Esophagus (tissue), 2 donors: ENCODE measurements around the gene PHF21B. TPM values are rescaled to one million over a fixed set of nuclear protein-coding genes. Genes with fewer than 3 reads are reported as not detected.

Experiments used
- H3K27ac ChIP-seq, 2 donors: one replicate each; pipeline ENCODE4 v1.5.1; 2013; ENCODE audit warnings: low read depth in 2 of 2, mild to moderate bottlenecking in 2 of 2, inconsistent platforms in 1 of 2, low read length in 1 of 2, moderate library complexity in 1 of 2
- H3K27me3 ChIP-seq, 2 donors: one replicate each; pipeline ENCODE4 v1.6.1; 2013; ENCODE audit warnings: low read length in 2 of 2, control low read depth in 1 of 2, mild to moderate bottlenecking in 1 of 2; ENCODE audit not compliant: insufficient read depth in 2 of 2, control insufficient read depth in 1 of 2
- H3K36me3 ChIP-seq, 2 donors: one replicate each; pipeline ENCODE4 v1.6.1; 2013; ENCODE audit warnings: low read length in 1 of 2; ENCODE audit not compliant: control insufficient read depth in 2 of 2, insufficient read depth in 2 of 2
- H3K4me1 ChIP-seq, 2 donors: one replicate each; pipeline ENCODE4 v1.6.1; 2013; ENCODE audit warnings: low read length in 1 of 2; ENCODE audit not compliant: control insufficient read depth in 2 of 2, insufficient read depth in 2 of 2
- H3K4me3 ChIP-seq, 2 donors: one replicate each; pipeline ENCODE4 v1.5.1; 2013; ENCODE audit warnings: low read length in 2 of 2, mild to moderate bottlenecking in 2 of 2, low read depth in 1 of 2, moderate library complexity in 1 of 2
- H3K9me3 ChIP-seq, 2 donors: one replicate each; pipeline ENCODE4 v1.6.1; 2013; ENCODE audit warnings: mild to moderate bottlenecking in 2 of 2, low read depth in 1 of 2, low read length in 1 of 2, moderate library complexity in 1 of 2; ENCODE audit not compliant: control insufficient read depth in 2 of 2, insufficient read depth in 1 of 2
- WGBS, 2 donors: extraction: QIAGEN DNeasy Blood & Tissue Kit; methylation state at CpG; one replicate each; pipeline ENCODE4 v1.1.7; 2013; 5-methylcytosine and 5-hydroxymethylcytosine counted together
- polyA plus RNA-seq, 2 donors: library from polyadenylated mRNA; stranded (reverse); fragments of 200-250 nt; gene quantifications; one replicate each; pipeline ENCODE4 v1.2.3, GENCODE V29; 2013
- donor health status: healthy with polysubstance abuse.
- donor health status: Bipolar disorder and iron deficiency.

Gene PHF21B
- polyA plus RNA-seq, 2 donors: 0.08 to 0.25 TPM

GRCh38 chr22:44933666-44934453 lies 75.9 kb downstream of the PHF21B start:
- Histone ChIP-seq H3K4me1 (no peaks in the 10 kb centered on the region), H3K9me3 (no peaks in the 10 kb centered on the region), H3K27ac (no peak overlapping the region), H3K4me3 (no peak overlapping the region), H3K27me3 (no peaks in the 10 kb centered on the region), H3K36me3 (no peaks in the 10 kb centered on the region)
- WGBS, 2 donors: 59 to 65% methylated on average over 22 of the region's 22 CpGs

GRCh38 chr22:44932493-44932892 lies 77.3 kb downstream of the PHF21B start:
- H3K4me3 ChIP-seq: no peak overlapping the region
- H3K4me1 ChIP-seq: no peaks in the 10 kb centered on the region
- no peak overlapping the region for H3K27ac ChIP-seq
- WGBS, 2 donors: 89 to 90% methylated on average over 11 of the region's 11 CpGs
- H3K36me3 ChIP-seq: no peaks in the 10 kb centered on the region
- no peaks in the 10 kb centered on the region for H3K27me3 ChIP-seq
- H3K9me3 ChIP-seq: no peaks in the 10 kb centered on the region

- Histone ChIP-seq H3K4me3 (no peak overlapping the region), H3K27ac (no peak overlapping the region), H3K4me1 (no peaks in the 10 kb centered on the region), H3K27me3 (no peaks in the 10 kb centered on the region), H3K9me3 (no peaks in the 10 kb centered on the region), H3K36me3 (no peaks in the 10 kb centered on the region)
- WGBS, 2 donors: 61 to 67% methylated on average over 9 of the region's 9 CpGs
Observed at GRCh38 chr22:44931766-44932165, 78.0 kb downstream of the PHF21B start.

GRCh38 chr22:44931077-44931540 lies 78.7 kb downstream of the PHF21B start:
- 47 to 49% methylated on average over 26 of the region's 26 CpGs for WGBS, 2 donors
- H3K27ac ChIP-seq: no peak overlapping the region

GRCh38 chr22:44930711-44931035 lies 79.1 kb downstream of the PHF21B start:
- 82 to 93% methylated on average over 8 of the region's 8 CpGs for WGBS, 2 donors
- H3K4me1 ChIP-seq: no peaks in the 10 kb centered on the region
- no peak overlapping the region for H3K27ac ChIP-seq
- H3K4me3 ChIP-seq: no peak overlapping the region
- H3K36me3 ChIP-seq: no peaks in the 10 kb centered on the region
- no peaks in the 10 kb centered on the region for H3K9me3 ChIP-seq
- H3K27me3 ChIP-seq: no peaks in the 10 kb centered on the region

More at GRCh38 chr22:44931077-44931540, 78.7 kb downstream of the PHF21B start:
- Histone ChIP-seq H3K36me3 (no peaks in the 10 kb centered on the region), H3K27me3 (no peaks in the 10 kb centered on the region), H3K9me3 (no peaks in the 10 kb centered on the region), H3K4me3 (no peak overlapping the region), H3K4me1 (no peaks in the 10 kb centered on the region)

GRCh38 chr22:44930016-44930710 lies 79.6 kb downstream of the PHF21B start:
- Histone ChIP-seq H3K9me3 (no peaks in the 10 kb centered on the region), H3K27ac (no peak overlapping the region), H3K27me3 (no peaks in the 10 kb centered on the region), H3K4me1 (no peaks in the 10 kb centered on the region), H3K36me3 (no peaks in the 10 kb centered on the region), H3K4me3 (no peak overlapping the region)
- WGBS, 2 donors: 70 to 76% methylated on average over 13 of the region's 13 CpGs

GRCh38 chr22:44929359-44930015 lies 80.3 kb downstream of the PHF21B start:
- no peaks in the 10 kb centered on the region for H3K36me3 ChIP-seq

GRCh38 chr22:44928711-44929358 lies 81.0 kb downstream of the PHF21B start:
- Histone ChIP-seq H3K4me1 (no peaks in the 10 kb centered on the region), H3K4me3 (no peak overlapping the region)
- WGBS, 2 donors: 88 to 89% methylated on average over 18 of the region's 18 CpGs

More at GRCh38 chr22:44929359-44930015, 80.3 kb downstream of the PHF21B start:
- Histone ChIP-seq H3K4me3 (no peak overlapping the region), H3K9me3 (no peaks in the 10 kb centered on the region), H3K27me3 (no peaks in the 10 kb centered on the region), H3K4me1 (no peaks in the 10 kb centered on the region), H3K27ac (no peak overlapping the region)
- 89 to 91% methylated on average over 18 of the region's 18 CpGs for WGBS, 2 donors

GRCh38 chr22:44928136-44928463 lies 81.7 kb downstream of the PHF21B start:
- Histone ChIP-seq H3K27ac (no peak overlapping the region), H3K4me1 (no peaks in the 10 kb centered on the region), H3K4me3 (no peak overlapping the region), H3K27me3 (no peaks in the 10 kb centered on the region), H3K9me3 (no peaks in the 10 kb centered on the region), H3K36me3 (no peaks in the 10 kb centered on the region)
- 86 to 87% methylated on average over 11 of the region's 11 CpGs for WGBS, 2 donors

More at GRCh38 chr22:44928711-44929358, 81.0 kb downstream of the PHF21B start:
- Histone ChIP-seq H3K27ac (no peak overlapping the region), H3K36me3 (no peaks in the 10 kb centered on the region), H3K9me3 (no peaks in the 10 kb centered on the region), H3K27me3 (no peaks in the 10 kb centered on the region)
